ENCODE measurements around the gene OSBPL10.

The OSBPL10 gene

DNA sequence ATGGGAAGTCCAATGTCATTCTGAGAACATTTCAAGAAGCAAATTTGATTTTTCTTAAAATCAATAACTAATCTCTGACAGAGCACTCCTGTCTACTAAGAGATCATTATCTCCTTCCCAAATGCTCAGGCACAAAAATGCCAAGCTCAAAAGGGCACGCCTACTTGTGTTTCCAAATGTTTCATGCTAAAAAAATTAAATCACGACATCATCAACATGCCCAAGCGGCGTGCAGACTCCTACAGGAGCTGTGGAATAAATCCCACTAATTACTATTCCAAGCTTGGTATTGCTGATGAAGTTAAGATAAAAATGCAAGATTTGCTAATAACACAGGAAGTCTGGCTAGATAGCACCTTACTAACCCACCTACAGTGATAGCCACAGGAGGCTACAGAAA, 140.8 kb downstream of the OSBPL10 start:
- Histone ChIP-seq H3K23ac (ENCODE audit: low read length in 2 of 2) (no peak overlapping the region), H3K4ac (ENCODE audit: low read depth in 1 of 2, low read length in 2 of 2) (no peak overlapping the region), H3K27me3 (ENCODE audit: control insufficient read depth in 1 of 2, insufficient read depth in 1 of 2, low read length in 2 of 2) (no peaks in the 10 kb centered on the region), H3K9me3 (ENCODE audit: control insufficient read depth, low read length) (no peaks in the 10 kb centered on the region), H3K27ac (ENCODE audit: low read length, poor library complexity, severe bottlenecking) (no peak overlapping the region), H3K18ac (ENCODE audit: low read depth in 1 of 2, low read length in 2 of 2) (no peak overlapping the region), H2BK120ac (ENCODE audit: low read depth, low read length) (no peak overlapping the region), H4K8ac (ENCODE audit: low read length) (no peak overlapping the region), H3K9ac (ENCODE audit: low read length) (no peak overlapping the region), H3K36me3 (ENCODE audit: control insufficient read depth in 1 of 2, insufficient read depth in 2 of 2, low read depth in 1 of 2, low read length in 2 of 2) (no peaks in the 10 kb centered on the region), H2BK12ac (ENCODE audit: low read length in 2 of 2) (no peak overlapping the region), H3K14ac (ENCODE audit: low read length in 2 of 2) (no peak overlapping the region), H3K79me1 (replicated peaks; ENCODE audit: low read length, poor library complexity, severe bottlenecking) (peaks cover 27% of the 10 kb centered on the region), H3K4me3 (ENCODE audit: insufficient read depth in 1 of 2, low read depth in 1 of 2, low read length in 2 of 2) (no peak overlapping the region), H2BK15ac (ENCODE audit: low read depth, poor library complexity, severe bottlenecking) (no peak overlapping the region), H2AK5ac (ENCODE audit: low read length, severe bottlenecking) (no peak overlapping the region), H3K4me1 (ENCODE audit: control insufficient read depth, insufficient read depth, low read depth, low read length) (no peaks in the 10 kb centered on the region), H3K4me2 (ENCODE audit: low read length, poor library complexity, severe bottlenecking) (no peak overlapping the region), H2AFZ (ENCODE audit: low read depth, low read length) (no peak overlapping the region), H4K91ac (ENCODE audit: low read length) (no peak overlapping the region), H2BK5ac (ENCODE audit: low read depth, low read length, poor library complexity, severe bottlenecking) (no peak overlapping the region)
- no peak for DNase-seq
- 91% methylated on average over 1 of the region's 4 CpGs for WGBS

DNA sequence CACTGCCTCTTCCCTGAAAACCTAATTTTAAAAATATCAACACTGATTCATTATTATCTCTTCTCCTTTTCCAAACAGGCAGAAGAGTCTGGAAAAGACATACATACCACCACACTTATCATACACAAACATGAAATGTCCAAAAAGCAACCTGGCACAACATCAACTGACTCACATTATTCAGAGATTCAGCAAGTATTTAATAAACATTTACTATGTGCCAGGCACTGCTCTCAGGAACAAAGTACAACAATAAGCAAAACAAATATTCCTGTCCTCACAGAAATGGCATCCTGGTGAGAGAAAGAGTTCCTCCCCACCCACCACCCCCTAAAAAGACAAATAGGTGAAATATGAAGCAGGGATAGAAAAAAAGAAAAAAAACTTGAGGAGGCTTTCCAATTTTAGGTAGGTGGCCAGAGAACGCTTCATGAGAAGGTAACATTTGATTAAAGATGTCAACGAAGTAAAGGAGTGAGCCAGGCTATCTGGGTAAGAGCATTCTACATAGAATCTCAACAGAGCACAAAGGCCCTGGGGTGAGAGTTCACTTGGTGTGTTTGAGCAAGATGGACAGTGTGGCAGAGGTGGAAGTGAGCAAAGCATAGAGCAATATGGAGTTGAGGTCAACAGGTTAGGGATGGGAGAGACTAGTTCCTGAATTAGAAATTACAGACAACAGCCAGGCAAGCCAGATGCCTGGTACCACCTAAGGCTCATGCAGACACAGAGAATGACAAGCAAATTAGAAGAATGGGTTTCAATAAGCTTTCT, 141.7 kb downstream of the OSBPL10 start:
- H3K4ac ChIP-seq (ENCODE audit: low read depth in 1 of 2, low read length in 2 of 2): no peak overlapping the region
- no peak overlapping the region for H2BK120ac ChIP-seq (ENCODE audit: low read depth, low read length)
- H2AFZ ChIP-seq (ENCODE audit: low read depth, low read length): no peak overlapping the region
- H2BK12ac ChIP-seq (ENCODE audit: low read length in 2 of 2): no peak overlapping the region
- H3K27me3 ChIP-seq (ENCODE audit: control insufficient read depth in 1 of 2, insufficient read depth in 1 of 2, low read length in 2 of 2): no peaks in the 10 kb centered on the region
- no peaks in the 10 kb centered on the region for H3K36me3 ChIP-seq (ENCODE audit: control insufficient read depth in 1 of 2, insufficient read depth in 2 of 2, low read depth in 1 of 2, low read length in 2 of 2)
- no peak overlapping the region for H2BK5ac ChIP-seq (ENCODE audit: low read depth, low read length, poor library complexity, severe bottlenecking)
- H4K8ac ChIP-seq (ENCODE audit: low read length): no peak overlapping the region
- H3K4me3 ChIP-seq (ENCODE audit: insufficient read depth in 1 of 2, low read depth in 1 of 2, low read length in 2 of 2): no peak overlapping the region
- no peak overlapping the region for H3K18ac ChIP-seq (ENCODE audit: low read depth in 1 of 2, low read length in 2 of 2)
- WGBS: 98% methylated on average over 2 of the region's 2 CpGs
- H4K91ac ChIP-seq (ENCODE audit: low read length): no peak overlapping the region
- H2AK5ac ChIP-seq (ENCODE audit: low read length, severe bottlenecking): no peak overlapping the region
- peaks cover 27% of the 10 kb centered on the region for H3K79me1 ChIP-seq (replicated peaks; ENCODE audit: low read length, poor library complexity, severe bottlenecking)
- no peaks in the 10 kb centered on the region for H3K9me3 ChIP-seq (ENCODE audit: control insufficient read depth, low read length)
- H3K14ac ChIP-seq (ENCODE audit: low read length in 2 of 2): no peak overlapping the region
- no peak overlapping the region for H3K9ac ChIP-seq (ENCODE audit: low read length)
- no peak overlapping the region for H3K4me2 ChIP-seq (ENCODE audit: low read length, poor library complexity, severe bottlenecking)
- H3K4me1 ChIP-seq (ENCODE audit: control insufficient read depth, insufficient read depth, low read depth, low read length): no peaks in the 10 kb centered on the region
- no peak overlapping the region for H3K23ac ChIP-seq (ENCODE audit: low read length in 2 of 2)
- DNase-seq: no peak
- no peak overlapping the region for H3K27ac ChIP-seq (ENCODE audit: low read length, poor library complexity, severe bottlenecking)
- H2BK15ac ChIP-seq (ENCODE audit: low read depth, poor library complexity, severe bottlenecking): no peak overlapping the region

DNA sequence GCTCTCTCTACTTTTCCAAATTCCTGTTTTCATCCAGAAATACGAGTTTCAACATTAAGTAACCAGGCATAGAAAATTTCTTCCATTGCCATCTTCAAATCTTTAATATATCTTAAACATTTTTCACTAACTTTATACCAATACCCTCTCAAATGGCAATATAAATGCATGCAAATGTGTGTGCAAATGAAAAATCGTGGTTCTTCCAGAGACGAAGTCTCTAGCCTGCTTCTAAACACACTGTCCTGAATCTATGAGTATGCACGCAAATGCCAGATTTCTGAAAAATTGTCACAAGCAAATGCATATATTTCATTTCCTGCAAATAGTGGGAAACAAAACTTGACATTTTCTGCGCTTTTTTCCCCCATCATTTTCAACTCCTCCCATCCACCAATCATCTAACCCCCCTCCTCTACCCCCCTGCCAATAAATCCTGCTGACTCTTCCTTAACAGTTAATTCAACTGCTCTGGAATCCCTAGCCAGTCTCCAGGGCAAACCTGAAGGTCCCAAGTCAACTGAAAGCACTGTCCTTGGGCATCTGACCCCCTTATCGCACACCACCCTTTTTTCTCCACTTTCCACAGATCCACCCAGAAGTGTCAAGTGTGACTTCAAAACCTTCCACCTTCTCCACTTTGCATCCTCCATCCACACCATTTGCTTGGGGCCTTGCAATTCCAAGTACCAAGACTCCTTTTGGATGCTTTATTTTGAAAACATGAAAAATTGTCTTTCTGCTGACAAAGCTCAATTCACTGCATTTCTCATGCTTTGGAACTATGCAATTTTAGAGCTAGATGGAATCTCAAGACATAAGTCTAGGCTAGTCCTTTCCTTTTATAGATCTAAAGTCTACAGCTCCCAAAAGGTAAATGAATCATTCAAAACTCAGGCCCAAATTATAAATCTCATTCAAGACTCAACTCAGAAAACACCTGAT, 144.7 kb downstream of the OSBPL10 start:
- no peak for DNase-seq
- Histone ChIP-seq H3K4me2 (ENCODE audit: low read length, poor library complexity, severe bottlenecking) (no peak overlapping the region), H4K91ac (ENCODE audit: low read length) (no peak overlapping the region), H3K79me1 (replicated peaks; ENCODE audit: low read length, poor library complexity, severe bottlenecking) (peaks cover 21% of the 10 kb centered on the region), H3K4me3 (ENCODE audit: insufficient read depth in 1 of 2, low read depth in 1 of 2, low read length in 2 of 2) (no peak overlapping the region), H2BK120ac (ENCODE audit: low read depth, low read length) (no peak overlapping the region), H3K14ac (ENCODE audit: low read length in 2 of 2) (no peak overlapping the region), H2AK5ac (ENCODE audit: low read length, severe bottlenecking) (no peak overlapping the region), H3K9me3 (ENCODE audit: control insufficient read depth, low read length) (no peaks in the 10 kb centered on the region), H3K23ac (ENCODE audit: low read length in 2 of 2) (no peak overlapping the region), H4K8ac (ENCODE audit: low read length) (no peak overlapping the region), H2AFZ (ENCODE audit: low read depth, low read length) (no peak overlapping the region), H3K4ac (ENCODE audit: low read depth in 1 of 2, low read length in 2 of 2) (no peak overlapping the region), H3K9ac (ENCODE audit: low read length) (no peak overlapping the region), H2BK5ac (ENCODE audit: low read depth, low read length, poor library complexity, severe bottlenecking) (no peak overlapping the region), H2BK12ac (ENCODE audit: low read length in 2 of 2) (no peak overlapping the region), H3K36me3 (ENCODE audit: control insufficient read depth in 1 of 2, insufficient read depth in 2 of 2, low read depth in 1 of 2, low read length in 2 of 2) (no peaks in the 10 kb centered on the region), H3K27ac (ENCODE audit: low read length, poor library complexity, severe bottlenecking) (no peak overlapping the region), H3K18ac (ENCODE audit: low read depth in 1 of 2, low read length in 2 of 2) (no peak overlapping the region), H2BK15ac (ENCODE audit: low read depth, poor library complexity, severe bottlenecking) (no peak overlapping the region), H3K4me1 (ENCODE audit: control insufficient read depth, insufficient read depth, low read depth, low read length) (peaks cover 2% of the 10 kb centered on the region), H3K27me3 (ENCODE audit: control insufficient read depth in 1 of 2, insufficient read depth in 1 of 2, low read length in 2 of 2) (no peaks in the 10 kb centered on the region)
- 94% methylated on average over 6 of the region's 6 CpGs for WGBS
